ENCODE data around the gene FUCA2.
"Not testable (repeated sequence)": the region's sequence is repeated elsewhere in the genome, so short reads cannot be mapped to it uniquely, and the experiment has no call there.

The FUCA2 gene

GRCh38 chr6:143490775-143491174 lies 20.7 kb downstream of the FUCA2 start:
- no peak for DNase-seq

- DNase-seq = no peak
These were observed 21.3 kb downstream of the FUCA2 start for GRCh38 chr6:143490244-143490643.

GRCh38 chr6:143486752-143487151 lies 24.8 kb downstream of the FUCA2 start:
- no peak for DNase-seq

- DNase-seq = no peak
These were observed 25.6 kb downstream of the FUCA2 start for GRCh38 chr6:143485967-143486366.

- DNase-seq = no peak
These were observed 28.9 kb downstream of the FUCA2 start for GRCh38 chr6:143482593-143482992.

- no peak for DNase-seq
These were observed 32.9 kb downstream of the FUCA2 start for GRCh38 chr6:143478479-143479062.

GRCh38 chr6:143476545-143476944 lies 35.0 kb downstream of the FUCA2 start:
- no peak for DNase-seq

GRCh38 chr6:143471822-143472221 lies 39.7 kb downstream of the FUCA2 start:
- DNase-seq = no peak

GRCh38 chr6:143468823-143469222 lies 42.7 kb downstream of the FUCA2 start:
- not testable (repeated sequence) for DNase-seq

- no peak for DNase-seq
These were observed 43.5 kb downstream of the FUCA2 start for GRCh38 chr6:143468026-143468425.

GRCh38 chr6:143465546-143465945 lies 46.0 kb downstream of the FUCA2 start:
- DNase-seq = no peak

GRCh38 chr6:143457563-143458359 lies 53.8 kb downstream of the FUCA2 start:
- no peak for DNase-seq

GRCh38 chr6:143451531-143451930 lies 60.0 kb downstream of the FUCA2 start:
- no peak for DNase-seq

GRCh38 chr6:143450453-143451371 lies 60.8 kb downstream of the FUCA2 start, which contains the start of the genes ADAT2 and PEX3:
Gene ADAT2 (minus strand): TSS chr6:143450695. CDS start chr6:143450658, 37 bp downstream.
Gene PEX3 (plus strand): TSS chr6:143450805. CDS start chr6:143451043, 238 bp downstream.
- DNase-seq = peak; percentile 57 to 93

- peak in 1 of 2 experiments; percentile 19 for DNase-seq
These were observed 61.6 kb downstream of the FUCA2 start for GRCh38 chr6:143449714-143450452.

GRCh38 chr6:143449082-143449713 lies 62.3 kb downstream of the FUCA2 start:
- no peak for DNase-seq

- DNase-seq = not testable (repeated sequence)
These were observed 63.7 kb downstream of the FUCA2 start for GRCh38 chr6:143447865-143448264.
